PFSK-1 (cell line): ENCODE measurements around the gene IRX4.

Experiments
- POLR2AphosphoS5 ChIP-seq: IDR thresholded peaks from 2 replicates; pipeline ENCODE4 v1.6.1; 2012; ENCODE audit warnings: low read depth, mild to moderate bottlenecking, control low read depth, low read length, moderate library complexity
- SIN3A ChIP-seq: IDR thresholded peaks from 2 replicates; pipeline ENCODE4 v1.6.1; 2012; ENCODE audit warnings: mild to moderate bottlenecking, low read length, moderate library complexity, borderline replicate concordance; ENCODE audit not compliant: insufficient read depth
- TAF1 ChIP-seq: IDR thresholded peaks from 2 replicates; pipeline ENCODE4 v1.6.1; 2012; ENCODE audit warnings: low read length, control low read depth, borderline replicate concordance; ENCODE audit not compliant: insufficient read depth
- TF ChIP-seq, protein P1 (sequence below), 2 experiments: IDR thresholded peaks; 2 replicates each; pipeline versions ENCODE4 v1.6.1 to v1.8.0; 2011 to 2012; ENCODE audit warnings: low read depth in 2 of 2, low read length in 2 of 2, control low read depth in 1 of 2, inconsistent platforms in 1 of 2, mild to moderate bottlenecking in 1 of 2, moderate library complexity in 1 of 2; ENCODE audit not compliant: insufficient read depth in 1 of 2

- no peak for TF ChIP-seq TAF1
- TF ChIP-seq, protein P1, sequence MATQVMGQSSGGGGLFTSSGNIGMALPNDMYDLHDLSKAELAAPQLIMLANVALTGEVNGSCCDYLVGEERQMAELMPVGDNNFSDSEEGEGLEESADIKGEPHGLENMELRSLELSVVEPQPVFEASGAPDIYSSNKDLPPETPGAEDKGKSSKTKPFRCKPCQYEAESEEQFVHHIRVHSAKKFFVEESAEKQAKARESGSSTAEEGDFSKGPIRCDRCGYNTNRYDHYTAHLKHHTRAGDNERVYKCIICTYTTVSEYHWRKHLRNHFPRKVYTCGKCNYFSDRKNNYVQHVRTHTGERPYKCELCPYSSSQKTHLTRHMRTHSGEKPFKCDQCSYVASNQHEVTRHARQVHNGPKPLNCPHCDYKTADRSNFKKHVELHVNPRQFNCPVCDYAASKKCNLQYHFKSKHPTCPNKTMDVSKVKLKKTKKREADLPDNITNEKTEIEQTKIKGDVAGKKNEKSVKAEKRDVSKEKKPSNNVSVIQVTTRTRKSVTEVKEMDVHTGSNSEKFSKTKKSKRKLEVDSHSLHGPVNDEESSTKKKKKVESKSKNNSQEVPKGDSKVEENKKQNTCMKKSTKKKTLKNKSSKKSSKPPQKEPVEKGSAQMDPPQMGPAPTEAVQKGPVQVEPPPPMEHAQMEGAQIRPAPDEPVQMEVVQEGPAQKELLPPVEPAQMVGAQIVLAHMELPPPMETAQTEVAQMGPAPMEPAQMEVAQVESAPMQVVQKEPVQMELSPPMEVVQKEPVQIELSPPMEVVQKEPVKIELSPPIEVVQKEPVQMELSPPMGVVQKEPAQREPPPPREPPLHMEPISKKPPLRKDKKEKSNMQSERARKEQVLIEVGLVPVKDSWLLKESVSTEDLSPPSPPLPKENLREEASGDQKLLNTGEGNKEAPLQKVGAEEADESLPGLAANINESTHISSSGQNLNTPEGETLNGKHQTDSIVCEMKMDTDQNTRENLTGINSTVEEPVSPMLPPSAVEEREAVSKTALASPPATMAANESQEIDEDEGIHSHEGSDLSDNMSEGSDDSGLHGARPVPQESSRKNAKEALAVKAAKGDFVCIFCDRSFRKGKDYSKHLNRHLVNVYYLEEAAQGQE (IDR thresholded peaks at IDR 0.05; ENCODE audit: insufficient read depth in 1 of 2, low read depth in 2 of 2, low read length in 2 of 2), result no peak
- TF ChIP-seq POLR2AphosphoS5, result no peak
- no peak for TF ChIP-seq SIN3A
Measured at GRCh38 chr5:1831677-1832313, 50.9 kb downstream of the IRX4 start.
